GM13977 (cell line): Measurements from ENCODE around the gene DZANK1.
"Not testable (repeated sequence)": the region's sequence is repeated elsewhere in the genome, so short reads cannot be mapped to it uniquely, and the experiment has no call there.

ENCODE experiments used
- DNase-seq: peaks from one replicate; pipeline ENCODE4 v3.0.0; 2012; ENCODE audit warnings: low spot score
- CTCF ChIP-seq: IDR thresholded peaks from 2 replicates; pipeline ENCODE4 v1.5.1; 2012; ENCODE audit warnings: mild to moderate bottlenecking, control low read depth; ENCODE audit not compliant: insufficient read depth; ENCODE audit errors: extremely low read depth, missing control alignments
- in situ Hi-C: fragments of 300-500 bp; cut with MboI; formaldehyde crosslinking; loops from one replicate; pipeline ENCODE4 v1.12.0; 2022; ENCODE audit warnings: low sequenced_read_pairs, low pct_unique_long_range_greater_than_20kb, mixed read lengths, inconsistent platforms; ENCODE audit not compliant: unreplicated experiment

DZANK1 gene

GRCh38 chr20:18391686-18392085, 75.1 kb downstream of the DZANK1 start:
- TF ChIP-seq CTCF: no peak
- no peak for DNase-seq
- in situ Hi-C loops: no loop called here

GRCh38 chr20:18390201-18390600, 76.6 kb downstream of the DZANK1 start:
- DNase-seq: no peak
- in situ Hi-C loops: no loop called here
- TF ChIP-seq CTCF: no peak

GRCh38 chr20:18388860-18389259, 78.0 kb downstream of the DZANK1 start:
- no peak for DNase-seq
- in situ Hi-C loops: no loop called here
- TF ChIP-seq CTCF: no peak

- in situ Hi-C loops: no loop called here
- TF ChIP-seq CTCF: peak; percentile 12
- no peak for DNase-seq
Measured at GRCh38 chr20:18380908-18381529, 85.8 kb downstream of the DZANK1 start.

GRCh38 chr20:18377896-18378481, 88.8 kb downstream of the DZANK1 start:
- DNase-seq: no peak
- TF ChIP-seq CTCF: no peak
- in situ Hi-C loops: no loop called here

- in situ Hi-C loops, DNase-seq: not testable (repeated sequence)
Measured at GRCh38 chr20:18375551-18375950, 91.3 kb downstream of the DZANK1 start.

GRCh38 chr20:18372296-18372695, 94.5 kb downstream of the DZANK1 start:
- no peak for DNase-seq
- TF ChIP-seq CTCF: no peak
- in situ Hi-C loops: no loop called here
